Measurements from ENCODE around the gene CANX. TPM values are rescaled to one million over a fixed set of nuclear protein-coding genes. Genes with fewer than 3 reads are reported as not detected.
A peak's percentile ranks its signal among the peaks of the same experiment; 100 is the strongest.

The CANX gene
- total RNA-seq, 1 donor from 2014 or later, result 403 TPM

DNA sequence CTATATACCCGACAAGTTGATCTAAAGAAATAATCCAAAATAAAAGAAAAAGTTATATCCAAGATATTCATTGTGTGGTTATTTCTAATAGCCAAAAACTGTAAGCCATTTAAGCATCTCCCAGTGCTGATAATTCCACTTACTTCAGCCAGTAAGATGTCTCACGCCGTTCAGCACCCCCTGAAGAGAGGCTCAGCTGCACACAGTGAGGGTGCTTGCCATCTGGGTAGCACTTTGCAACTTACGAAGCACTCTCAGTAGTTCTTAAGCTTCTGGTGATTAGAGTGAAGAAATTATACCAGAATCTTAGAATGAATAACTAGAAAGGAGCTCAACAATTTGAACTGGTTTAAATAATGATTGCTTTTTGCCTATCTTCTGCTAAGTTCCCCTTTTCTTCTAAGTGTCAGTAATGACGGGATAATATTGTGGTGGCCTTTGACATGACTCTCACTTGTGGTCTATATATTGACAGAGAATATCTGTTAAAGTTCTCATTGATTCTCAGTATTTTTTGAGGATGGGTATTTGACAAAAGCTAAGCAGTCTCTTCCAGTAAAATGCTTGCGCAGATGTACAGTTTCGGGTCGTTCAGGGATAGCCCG is 68.8 kb downstream of the CANX start:
- Mint-ChIP-seq H3K27me3 (ENCODE audit: insufficient read depth, low read depth) (no peaks in the 10 kb centered on the region), H3K4me3 (no peak overlapping the region), H3K27ac (no peak overlapping the region), H3K36me3 (peaks cover 31% of the 10 kb centered on the region), H3K4me1 (peaks cover 37% of the 10 kb centered on the region), H3K9me3 (no peaks in the 10 kb centered on the region)
- Histone ChIP-seq H3K4me2 (no peak overlapping the region), H3K27ac (no peak overlapping the region), H3K9ac (no peak overlapping the region), H4K20me1 (ENCODE audit: low read depth) (peaks cover 81% of the 10 kb centered on the region), H3K36me3 (peaks cover 8% of the 10 kb centered on the region), H3K9me3 (ENCODE audit: low read depth) (no peaks in the 10 kb centered on the region), H2AFZ (replicated peaks) (no peak overlapping the region), H3F3A (ENCODE audit: low read depth) (peaks cover 8% of the 10 kb centered on the region), H3K4me3 (no peak overlapping the region), H3K4me1 (peaks cover 4% of the 10 kb centered on the region), H3K79me2 (ENCODE audit: low read depth) (peaks cover 47% of the 10 kb centered on the region), H3K27me3 (no peaks in the 10 kb centered on the region)
- TF ChIP-seq, protein P1, sequence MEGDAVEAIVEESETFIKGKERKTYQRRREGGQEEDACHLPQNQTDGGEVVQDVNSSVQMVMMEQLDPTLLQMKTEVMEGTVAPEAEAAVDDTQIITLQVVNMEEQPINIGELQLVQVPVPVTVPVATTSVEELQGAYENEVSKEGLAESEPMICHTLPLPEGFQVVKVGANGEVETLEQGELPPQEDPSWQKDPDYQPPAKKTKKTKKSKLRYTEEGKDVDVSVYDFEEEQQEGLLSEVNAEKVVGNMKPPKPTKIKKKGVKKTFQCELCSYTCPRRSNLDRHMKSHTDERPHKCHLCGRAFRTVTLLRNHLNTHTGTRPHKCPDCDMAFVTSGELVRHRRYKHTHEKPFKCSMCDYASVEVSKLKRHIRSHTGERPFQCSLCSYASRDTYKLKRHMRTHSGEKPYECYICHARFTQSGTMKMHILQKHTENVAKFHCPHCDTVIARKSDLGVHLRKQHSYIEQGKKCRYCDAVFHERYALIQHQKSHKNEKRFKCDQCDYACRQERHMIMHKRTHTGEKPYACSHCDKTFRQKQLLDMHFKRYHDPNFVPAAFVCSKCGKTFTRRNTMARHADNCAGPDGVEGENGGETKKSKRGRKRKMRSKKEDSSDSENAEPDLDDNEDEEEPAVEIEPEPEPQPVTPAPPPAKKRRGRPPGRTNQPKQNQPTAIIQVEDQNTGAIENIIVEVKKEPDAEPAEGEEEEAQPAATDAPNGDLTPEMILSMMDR (IDR thresholded peaks at IDR 0.05), result no peak
- no peak for TF ChIP-seq EZH2 (IDR thresholded peaks at IDR 0.05)
- TF ChIP-seq EZH2phosphoT487 (IDR thresholded peaks at IDR 0.05), result no peak
- DNase-seq (ENCODE audit: low spot score), result no peak

DNA sequence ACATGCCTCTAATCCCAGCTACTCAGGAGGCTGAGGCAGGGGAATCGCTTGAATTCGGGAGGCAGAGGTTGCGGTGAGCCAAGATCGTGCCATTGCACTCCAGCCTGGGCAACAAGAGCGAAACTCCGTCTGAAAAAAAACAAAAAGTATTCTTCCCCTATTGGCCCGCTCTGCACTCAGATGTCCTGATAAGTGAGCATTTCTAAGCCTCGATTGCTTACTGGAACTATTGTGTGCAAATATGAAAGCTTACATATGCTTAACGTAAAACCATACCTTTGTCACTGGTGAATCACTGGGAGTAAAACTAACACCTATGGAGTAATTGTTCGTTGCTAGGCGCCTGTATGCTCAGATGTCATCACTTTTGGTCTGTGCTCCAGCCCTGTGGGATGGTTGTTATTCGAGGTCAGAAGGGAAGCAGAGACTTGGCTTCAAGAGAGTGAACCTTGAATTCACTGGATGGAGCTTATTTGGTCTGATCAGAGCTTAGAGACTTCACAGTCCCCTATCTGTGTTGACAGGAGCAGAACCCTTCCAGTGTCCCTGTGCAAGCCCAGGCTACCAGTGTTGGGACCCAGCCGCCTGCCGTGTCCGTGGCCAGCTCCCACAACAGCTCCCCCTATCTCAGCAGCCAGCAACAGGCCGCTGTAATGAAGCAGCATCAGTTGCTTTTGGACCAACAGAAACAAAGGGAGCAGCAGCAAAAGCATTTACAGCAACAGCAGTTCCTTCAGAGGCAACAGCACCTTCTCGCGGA is 69.7 kb downstream of the CANX start:
- Histone ChIP-seq H4K20me1 (ENCODE audit: low read depth) (peaks cover 72% of the 10 kb centered on the region), H3K9me3 (ENCODE audit: low read depth) (no peaks in the 10 kb centered on the region), H3K4me3 (no peak overlapping the region), H3K36me3 (peaks cover 8% of the 10 kb centered on the region), H3F3A (ENCODE audit: low read depth) (peaks cover 3% of the 10 kb centered on the region), H2AFZ (replicated peaks) (no peak overlapping the region), H3K27ac (no peak overlapping the region), H3K4me2 (no peak overlapping the region), H3K79me2 (ENCODE audit: low read depth) (peaks cover 40% of the 10 kb centered on the region), H3K9ac (no peak overlapping the region), H3K4me1 (peaks cover 1% of the 10 kb centered on the region), H3K27me3 (no peaks in the 10 kb centered on the region)
- peaks cover 38% of the 10 kb centered on the region for H3K36me3 Mint-ChIP-seq
- H3K4me3 Mint-ChIP-seq, result no peak overlapping the region
- H3K27me3 Mint-ChIP-seq (ENCODE audit: insufficient read depth, low read depth), result no peaks in the 10 kb centered on the region
- TF ChIP-seq EZH2phosphoT487 (IDR thresholded peaks at IDR 0.05), result no peak
- TF ChIP-seq, protein P1 (IDR thresholded peaks at IDR 0.05), result peak; percentile 41
- H3K9me3 Mint-ChIP-seq, result no peaks in the 10 kb centered on the region
- peak; percentile 37 for DNase-seq (ENCODE audit: low spot score)
- H3K4me1 Mint-ChIP-seq, result peaks cover 28% of the 10 kb centered on the region
- H3K27ac Mint-ChIP-seq, result no peak overlapping the region

DNA sequence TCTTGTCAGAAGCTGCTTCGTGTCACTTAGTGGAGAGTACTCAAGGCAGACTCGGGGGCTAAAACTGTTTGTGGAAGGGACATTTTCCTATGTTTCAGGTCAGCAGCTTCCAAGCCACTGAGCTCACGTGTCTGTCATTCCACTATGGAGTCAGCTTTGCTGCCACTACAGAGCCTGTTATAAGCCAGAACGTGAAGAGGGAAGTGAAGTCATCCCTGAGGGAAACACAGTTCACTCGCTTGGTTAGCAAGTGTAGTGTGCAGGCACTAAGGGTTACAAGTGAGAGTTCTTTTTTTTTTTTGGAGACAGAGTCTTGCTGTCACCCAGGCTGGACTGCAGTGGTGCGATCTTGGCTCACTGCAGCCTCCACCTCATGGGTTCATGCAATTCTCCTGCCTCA is 70.5 kb downstream of the CANX start:
- no peak for DNase-seq (ENCODE audit: low spot score)
- H2AFZ ChIP-seq (replicated peaks), result no peak overlapping the region

More for the DNA sequence above, 70.5 kb downstream of the CANX start:
- Mint-ChIP-seq H3K4me3 (no peak overlapping the region), H3K9me3 (no peaks in the 10 kb centered on the region), H3K36me3 (peaks cover 42% of the 10 kb centered on the region), H3K27ac (peak overlapping the region; percentile 70), H3K4me1 (peaks cover 22% of the 10 kb centered on the region), H3K27me3 (ENCODE audit: insufficient read depth, low read depth) (no peaks in the 10 kb centered on the region)
- no peaks in the 10 kb centered on the region for H3K9me3 ChIP-seq (ENCODE audit: low read depth)
- H3K36me3 ChIP-seq, result peaks cover 8% of the 10 kb centered on the region
- no peaks in the 10 kb centered on the region for H3K4me1 ChIP-seq
- H4K20me1 ChIP-seq (ENCODE audit: low read depth), result peaks cover 64% of the 10 kb centered on the region
- no peak overlapping the region for H3K4me3 ChIP-seq
- H3K79me2 ChIP-seq (ENCODE audit: low read depth), result peaks cover 32% of the 10 kb centered on the region
- no peaks in the 10 kb centered on the region for H3K27me3 ChIP-seq
- TF ChIP-seq, protein P1 (IDR thresholded peaks at IDR 0.05), result no peak
- no peak for TF ChIP-seq EZH2 (IDR thresholded peaks at IDR 0.05)
- no peak for TF ChIP-seq EZH2phosphoT487 (IDR thresholded peaks at IDR 0.05)
- H3K4me2 ChIP-seq, result no peak overlapping the region
- H3K27ac ChIP-seq, result no peak overlapping the region
- peaks cover 3% of the 10 kb centered on the region for H3F3A ChIP-seq (ENCODE audit: low read depth)
- no peak overlapping the region for H3K9ac ChIP-seq
